Measurements from ENCODE around the gene COL1A2. TPM values are rescaled to one million over a fixed set of nuclear protein-coding genes. Genes with fewer than 3 reads are reported as not detected.

The COL1A2 gene
- total RNA-seq, 4 donors from 2014 or later = 28.0 to 404 (median 59.1) TPM

DNA sequence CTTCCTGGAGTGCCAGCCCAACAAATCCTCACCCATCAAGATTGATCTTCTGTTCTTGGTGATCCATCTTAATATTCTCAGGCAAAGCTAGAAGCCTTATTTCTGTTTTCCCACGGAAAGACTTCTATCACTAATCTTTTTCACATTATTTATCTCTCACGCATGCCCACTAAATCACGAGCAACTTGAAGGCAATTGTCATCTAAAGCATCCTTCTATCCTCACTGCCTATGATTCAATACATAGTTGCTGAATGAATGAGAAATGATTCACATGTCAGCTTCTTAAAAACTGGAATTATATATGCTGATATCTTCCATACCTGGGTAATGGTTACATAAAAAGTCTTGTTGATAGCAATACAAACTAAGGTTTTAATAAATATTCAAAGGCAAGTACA lies 12.6 kb upstream of the COL1A2 start:
- no peaks in the 10 kb centered on the region for H3K36me3 ChIP-seq
- TF ChIP-seq, protein P1, sequence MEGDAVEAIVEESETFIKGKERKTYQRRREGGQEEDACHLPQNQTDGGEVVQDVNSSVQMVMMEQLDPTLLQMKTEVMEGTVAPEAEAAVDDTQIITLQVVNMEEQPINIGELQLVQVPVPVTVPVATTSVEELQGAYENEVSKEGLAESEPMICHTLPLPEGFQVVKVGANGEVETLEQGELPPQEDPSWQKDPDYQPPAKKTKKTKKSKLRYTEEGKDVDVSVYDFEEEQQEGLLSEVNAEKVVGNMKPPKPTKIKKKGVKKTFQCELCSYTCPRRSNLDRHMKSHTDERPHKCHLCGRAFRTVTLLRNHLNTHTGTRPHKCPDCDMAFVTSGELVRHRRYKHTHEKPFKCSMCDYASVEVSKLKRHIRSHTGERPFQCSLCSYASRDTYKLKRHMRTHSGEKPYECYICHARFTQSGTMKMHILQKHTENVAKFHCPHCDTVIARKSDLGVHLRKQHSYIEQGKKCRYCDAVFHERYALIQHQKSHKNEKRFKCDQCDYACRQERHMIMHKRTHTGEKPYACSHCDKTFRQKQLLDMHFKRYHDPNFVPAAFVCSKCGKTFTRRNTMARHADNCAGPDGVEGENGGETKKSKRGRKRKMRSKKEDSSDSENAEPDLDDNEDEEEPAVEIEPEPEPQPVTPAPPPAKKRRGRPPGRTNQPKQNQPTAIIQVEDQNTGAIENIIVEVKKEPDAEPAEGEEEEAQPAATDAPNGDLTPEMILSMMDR (IDR thresholded peaks at IDR 0.05) = no peak
- no peak for TF ChIP-seq POLR2A (IDR thresholded peaks at IDR 0.05)
- no peaks in the 10 kb centered on the region for H3K27me3 ChIP-seq
- no peak overlapping the region for H3K27ac ChIP-seq
- H3K4me3 ChIP-seq = no peak overlapping the region
- DNase-seq = no peak
- no peaks in the 10 kb centered on the region for H3K4me1 ChIP-seq
- no peaks in the 10 kb centered on the region for H3K9me3 ChIP-seq

DNA sequence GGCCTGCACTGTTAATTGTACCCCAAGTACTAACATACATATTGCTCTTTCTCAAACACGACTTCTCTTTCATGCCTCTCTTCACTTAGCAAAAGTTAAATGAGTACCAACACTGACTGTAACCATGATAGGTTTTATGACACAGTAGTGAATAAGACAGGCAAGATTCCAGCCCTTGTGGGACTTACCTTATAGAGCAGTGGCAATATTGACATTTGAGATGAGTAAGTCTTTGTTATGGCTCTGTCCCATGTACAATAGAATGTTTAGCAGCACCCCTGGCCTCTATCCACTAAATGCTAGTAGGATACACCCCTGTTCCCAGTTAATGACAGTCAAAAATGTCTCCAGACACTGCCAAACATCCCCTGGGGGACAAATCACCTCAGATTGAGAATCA lies 11.9 kb upstream of the COL1A2 start:
- Histone ChIP-seq H3K36me3 (no peaks in the 10 kb centered on the region), H3K27ac (no peak overlapping the region), H3K4me3 (no peak overlapping the region), H3K9me3 (no peaks in the 10 kb centered on the region), H3K27me3 (no peaks in the 10 kb centered on the region), H3K4me1 (no peaks in the 10 kb centered on the region)
- TF ChIP-seq POLR2A (IDR thresholded peaks at IDR 0.05) = no peak
- TF ChIP-seq, protein P1 (IDR thresholded peaks at IDR 0.05) = no peak
- no peak for DNase-seq

DNA sequence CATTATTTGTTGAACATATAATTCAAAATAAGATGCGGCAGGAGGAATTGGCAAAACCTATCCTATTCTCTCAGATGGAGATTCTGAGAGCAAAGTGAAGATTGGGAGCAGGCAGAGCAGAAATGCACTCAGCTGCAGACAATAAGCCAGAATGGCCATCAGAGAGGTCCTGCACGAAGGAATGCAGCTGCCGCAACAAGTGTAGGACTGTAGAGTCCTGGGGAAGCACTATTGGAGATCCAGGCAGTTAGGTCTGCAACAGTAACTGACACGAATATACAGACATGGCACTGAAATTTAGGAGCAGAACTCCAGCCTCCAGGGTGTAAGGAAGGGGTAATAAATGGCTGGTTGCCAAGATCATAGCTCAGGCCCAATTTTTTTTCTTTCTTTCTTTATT lies 10.4 kb upstream of the COL1A2 start:
- TF ChIP-seq, protein P1 (IDR thresholded peaks at IDR 0.05) = no peak
- TF ChIP-seq POLR2A (IDR thresholded peaks at IDR 0.05) = no peak

DNA sequence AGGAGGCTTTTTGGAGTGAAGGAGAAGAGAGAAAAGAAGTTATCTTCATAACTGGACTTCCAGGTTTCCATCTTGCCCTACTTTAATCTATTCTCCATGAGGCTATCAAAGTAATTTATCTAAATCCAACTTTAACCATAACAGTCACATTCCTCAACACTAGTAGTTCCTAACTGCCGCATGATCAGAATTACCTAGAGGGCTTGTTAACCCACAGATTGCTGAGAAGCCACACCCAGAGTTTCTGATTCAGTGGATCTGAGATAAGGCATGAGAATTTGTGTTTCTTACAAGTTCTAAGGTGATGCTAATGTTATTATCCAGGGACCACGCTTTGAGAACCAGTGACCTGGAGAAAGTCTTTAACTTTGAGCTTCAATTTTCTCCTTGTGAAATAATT lies 8.3 kb upstream of the COL1A2 start:
- DNase-seq = no peak
- Histone ChIP-seq H3K9me3 (no peaks in the 10 kb centered on the region), H3K4me1 (no peaks in the 10 kb centered on the region), H3K36me3 (no peaks in the 10 kb centered on the region), H3K27ac (no peak overlapping the region), H3K4me3 (no peak overlapping the region), H3K27me3 (no peaks in the 10 kb centered on the region)
- TF ChIP-seq, protein P1 (IDR thresholded peaks at IDR 0.05) = no peak
- no peak for TF ChIP-seq POLR2A (IDR thresholded peaks at IDR 0.05)

More for the DNA sequence above, 10.4 kb upstream of the COL1A2 start:
- Histone ChIP-seq H3K4me1 (no peaks in the 10 kb centered on the region), H3K36me3 (no peaks in the 10 kb centered on the region), H3K9me3 (no peaks in the 10 kb centered on the region), H3K4me3 (no peak overlapping the region), H3K27me3 (no peaks in the 10 kb centered on the region), H3K27ac (no peak overlapping the region)
- no peak for DNase-seq

DNA sequence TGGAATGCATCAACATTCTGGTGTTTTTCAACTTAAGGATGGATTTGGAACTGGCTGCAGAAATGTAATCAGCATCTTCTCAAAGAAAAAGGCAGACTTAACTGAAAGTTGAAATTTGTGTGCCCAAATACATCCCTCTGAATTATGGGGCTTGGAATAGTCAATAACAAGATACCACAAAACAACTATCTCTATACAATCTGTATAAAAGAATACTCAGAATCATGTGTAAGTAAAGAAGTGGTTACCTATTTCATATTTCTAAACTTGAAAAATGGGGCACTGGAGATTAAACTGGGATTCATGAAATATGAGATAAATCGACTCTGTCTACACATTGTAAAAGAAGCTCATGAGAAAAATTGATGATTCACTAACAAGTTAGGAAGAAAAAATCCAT lies 6.2 kb upstream of the COL1A2 start:
- TF ChIP-seq POLR2A (IDR thresholded peaks at IDR 0.05) = no peak
- TF ChIP-seq, protein P1 (IDR thresholded peaks at IDR 0.05) = no peak

DNA sequence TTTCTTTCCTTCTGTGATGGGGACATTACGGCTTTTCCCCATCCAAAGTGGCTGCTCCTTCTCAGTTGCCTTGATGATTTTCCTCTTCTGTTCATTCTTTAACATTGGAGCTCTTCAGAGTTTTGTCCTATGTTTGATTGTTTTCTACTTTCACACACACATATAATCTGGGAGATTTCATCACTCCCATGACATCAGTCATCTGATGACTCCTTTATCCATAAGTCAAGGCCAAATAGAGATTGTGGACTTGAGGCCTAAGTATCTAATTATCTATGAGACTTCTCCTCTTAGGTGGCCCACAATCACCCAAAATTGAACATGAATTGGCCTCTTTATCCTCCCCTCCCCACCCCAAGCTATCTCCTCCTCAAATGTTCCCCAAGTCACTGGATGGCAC lies 5.3 kb upstream of the COL1A2 start:
- no peak overlapping the region for H3K27ac ChIP-seq
- no peaks in the 10 kb centered on the region for H3K27me3 ChIP-seq
- no peak for DNase-seq
- H3K4me3 ChIP-seq = no peak overlapping the region
- no peaks in the 10 kb centered on the region for H3K9me3 ChIP-seq
- H3K4me1 ChIP-seq = no peaks in the 10 kb centered on the region
- TF ChIP-seq, protein P1 (IDR thresholded peaks at IDR 0.05) = no peak
- no peak for TF ChIP-seq POLR2A (IDR thresholded peaks at IDR 0.05)
- H3K36me3 ChIP-seq = no peaks in the 10 kb centered on the region

More for the DNA sequence above, 6.2 kb upstream of the COL1A2 start:
- Histone ChIP-seq H3K9me3 (no peaks in the 10 kb centered on the region), H3K4me3 (no peak overlapping the region), H3K27me3 (no peaks in the 10 kb centered on the region), H3K27ac (no peak overlapping the region), H3K4me1 (no peaks in the 10 kb centered on the region), H3K36me3 (no peaks in the 10 kb centered on the region)
- no peak for DNase-seq
